Thyroid gland (tissue), 4 donors: ENCODE results near the gene SUSD3. TPM values are rescaled to one million over a fixed set of nuclear protein-coding genes. Genes with fewer than 3 reads are reported as not detected.

Source experiments
- DNase-seq, 2 donors: peaks; one replicate each; pipeline ENCODE4 v3.0.0-alpha.2; 2019
- H3K27ac ChIP-seq, 3 donors: fragments of 200-600 bp; sonication (generic); 1 replicate in 2 of 3; 2 replicates in 1 of 3; pipeline ENCODE4 v1.5.1; 2016 to 2019; ENCODE audit warnings: mild to moderate bottlenecking in 1 of 3, moderate library complexity in 1 of 3
- H3K27me3 ChIP-seq: fragments of 200-600 bp; sonication (generic); one replicate; pipeline ENCODE4 v1.5.1; 2019
- H3K36me3 ChIP-seq, 2 donors: fragments of 200-600 bp; sonication (generic); one replicate each; pipeline ENCODE4 v1.5.1; 2016 to 2019
- H3K4me1 ChIP-seq, 2 donors: fragments of 200-600 bp; sonication (generic); one replicate each; pipeline ENCODE4 v1.5.1; 2017 to 2019
- H3K4me3 ChIP-seq, 3 donors: fragments of 200-600 bp; sonication (generic); replicated peaks in 1 of 3; 1 replicate in 2 of 3; 2 replicates in 1 of 3; pipeline ENCODE4 v1.5.1; 2016; ENCODE audit warnings: mild to moderate bottlenecking in 1 of 3
- H3K9me3 ChIP-seq: fragments of 200-600 bp; sonication (generic); one replicate; pipeline ENCODE4 v1.5.1; 2017
- CTCF ChIP-seq, 6 experiments: fragments of 200-600 bp in 3 of 6; fragments of 450-650 bp in 3 of 6; sonication (generic) in 3 of 6; IDR thresholded peaks; one replicate each; pipeline ENCODE4 v1.5.1; 2016 to 2019; ENCODE audit warnings: antibody characterized with exemption in 6 of 6, mild to moderate bottlenecking in 2 of 6, inconsistent platforms in 1 of 6, moderate library complexity in 1 of 6
- POLR2A ChIP-seq, 2 donors: fragments of 450-650 bp; IDR thresholded peaks; one replicate each; pipeline ENCODE4 v1.6.1; 2017; ENCODE audit warnings: antibody characterized with exemption in 2 of 2, mild to moderate bottlenecking in 2 of 2, moderate library complexity in 1 of 2
- WGBS, 2 donors: methylation state at CpG; one replicate each; pipeline ENCODE4 v1.1.5; 2017; 5-methylcytosine and 5-hydroxymethylcytosine counted together
- intact Hi-C: fragments of 100-400 bp; cut with DNase I; formaldehyde crosslinking; loops from one replicate; pipeline ENCODE4 v1.15.1; 2023
- total RNA-seq, 4 donors: library from RNA; depleted of rRNA; stranded (reverse); fragments of >200 nt; gene quantifications; one replicate each; pipeline ENCODE4 v1.2.3, GENCODE V29; 2016

SUSD3 gene
- total RNA-seq, 4 donors from 2014 or later: 3.6 to 12.6 (median 5.5) TPM

GRCh38 chr9:93024646-93024910 is 33.9 kb upstream of the SUSD3 start:
- H3K36me3 ChIP-seq: no peaks in the 10 kb centered on the region
- no peak for DNase-seq
- intact Hi-C loops: no loop called here
- no peak overlapping the region for H3K27ac ChIP-seq
- no peak overlapping the region for H3K4me3 ChIP-seq
- no peaks in the 10 kb centered on the region for H3K27me3 ChIP-seq
- no peaks in the 10 kb centered on the region for H3K9me3 ChIP-seq
- H3K4me1 ChIP-seq: peaks cover 0 to 4% of the 10 kb centered on the region in 2 donors
- TF ChIP-seq CTCF (IDR thresholded peaks at IDR 0.05) (no peak), POLR2A (IDR thresholded peaks at IDR 0.05) (no peak)
- 84 to 90% methylated on average over 4 of the region's 4 CpGs for WGBS, 2 donors

- no peak for DNase-seq
- no peak overlapping the region for H3K27ac ChIP-seq
- 80 to 98% methylated on average over 3 to 11 of the region's 11 CpGs for whole genome bisulfite sequencing, 2 donors
- no peak for TF ChIP-seq POLR2A (IDR thresholded peaks at IDR 0.05)
- no peak for TF ChIP-seq CTCF (IDR thresholded peaks at IDR 0.05)
- H3K27me3 ChIP-seq: no peaks in the 10 kb centered on the region
- H3K36me3 ChIP-seq: no peaks in the 10 kb centered on the region
- no peak overlapping the region for H3K4me3 ChIP-seq
- H3K4me1 ChIP-seq: peaks cover 0 to 4% of the 10 kb centered on the region in 2 donors
- intact Hi-C loops: no loop called here
- H3K9me3 ChIP-seq: no peaks in the 10 kb centered on the region
Observed at GRCh38 chr9:93024986-93025630, 33.4 kb upstream of the SUSD3 start.

- no peak overlapping the region for H3K4me3 ChIP-seq
- no peak overlapping the region for H3K27ac ChIP-seq
- no peak for TF ChIP-seq POLR2A (IDR thresholded peaks at IDR 0.05)
- TF ChIP-seq CTCF (IDR thresholded peaks at IDR 0.05): no peak
- H3K27me3 ChIP-seq: no peaks in the 10 kb centered on the region
- intact Hi-C loops: no loop called here
- H3K4me1 ChIP-seq: peaks cover 0 to 4% of the 10 kb centered on the region in 2 donors
- DNase-seq: no peak
- no peaks in the 10 kb centered on the region for H3K36me3 ChIP-seq
- 60 to 93% methylated on average over 1 to 3 of the region's 8 CpGs for WGBS, 2 donors
- no peaks in the 10 kb centered on the region for H3K9me3 ChIP-seq
Observed at GRCh38 chr9:93025736-93026135, 32.8 kb upstream of the SUSD3 start.

GRCh38 chr9:93026640-93027039 is 31.9 kb upstream of the SUSD3 start:
- no peak for DNase-seq
- Histone ChIP-seq H3K9me3 (no peaks in the 10 kb centered on the region), H3K27ac (no peak overlapping the region), H3K36me3 (no peaks in the 10 kb centered on the region), H3K4me1 (peaks cover under 1 to 7% of the 10 kb centered on the region in 2 donors), H3K4me3 (no peak overlapping the region), H3K27me3 (no peaks in the 10 kb centered on the region)
- WGBS, 2 donors: 91 to 100% methylated on average over 2 to 7 of the region's 7 CpGs
- no peak for TF ChIP-seq POLR2A (IDR thresholded peaks at IDR 0.05)
- no peak for TF ChIP-seq CTCF (IDR thresholded peaks at IDR 0.05)
- intact Hi-C loops: no loop called here

GRCh38 chr9:93027750-93028149 is 30.8 kb upstream of the SUSD3 start:
- Histone ChIP-seq H3K4me3 (no peak overlapping the region), H3K27me3 (no peaks in the 10 kb centered on the region), H3K36me3 (no peaks in the 10 kb centered on the region), H3K9me3 (no peaks in the 10 kb centered on the region), H3K27ac (no peak overlapping the region), H3K4me1 (peaks cover 4 to 11% of the 10 kb centered on the region in 2 donors)
- intact Hi-C loops: no loop called here
- WGBS, 2 donors: 98% methylated on average over 10 of the region's 10 CpGs
- no peak for TF ChIP-seq POLR2A (IDR thresholded peaks at IDR 0.05)
- no peak for TF ChIP-seq CTCF (IDR thresholded peaks at IDR 0.05)
- DNase-seq: no peak
